ENCODE data around the gene HTN1.
"Not testable (repeated sequence)": the region's sequence is repeated elsewhere in the genome, so short reads cannot be mapped to it uniquely, and the experiment has no call there.

Gene HTN1

GRCh38 chr4:70041652-70042286, 8.5 kb upstream of the HTN1 start:
- Histone ChIP-seq H3K36me3 (ENCODE audit: control insufficient read depth, insufficient read depth, low read length) (no peaks in the 10 kb centered on the region), H3K4me3 (ENCODE audit: insufficient read depth, low read depth, low read length, poor library complexity, severe bottlenecking) (no peak overlapping the region), H3K4me1 (ENCODE audit: control insufficient read depth, insufficient read depth, low read length, poor library complexity, severe bottlenecking) (no peaks in the 10 kb centered on the region), H3K9me3 (ENCODE audit: control insufficient read depth, low read length) (no peaks in the 10 kb centered on the region), H3K27ac (ENCODE audit: insufficient read depth, low read length, poor library complexity, severe bottlenecking) (no peak overlapping the region), H3K27me3 (replicated peaks; ENCODE audit: control insufficient read depth, insufficient read depth, low read length, poor library complexity, severe bottlenecking) (no peaks in the 10 kb centered on the region)
- DNase-seq: no peak

GRCh38 chr4:70056534-70056933, 6.3 kb downstream of the HTN1 start:
- H3K36me3 ChIP-seq (ENCODE audit: control insufficient read depth, insufficient read depth, low read length); H3K4me3 ChIP-seq (ENCODE audit: insufficient read depth, low read depth, low read length, poor library complexity, severe bottlenecking); DNase-seq; H3K9me3 ChIP-seq (ENCODE audit: control insufficient read depth, low read length); H3K27me3 ChIP-seq (replicated peaks; ENCODE audit: control insufficient read depth, insufficient read depth, low read length, poor library complexity, severe bottlenecking); H3K27ac ChIP-seq (ENCODE audit: insufficient read depth, low read length, poor library complexity, severe bottlenecking); H3K4me1 ChIP-seq (ENCODE audit: control insufficient read depth, insufficient read depth, low read length, poor library complexity, severe bottlenecking): not testable (repeated sequence)

DNA sequence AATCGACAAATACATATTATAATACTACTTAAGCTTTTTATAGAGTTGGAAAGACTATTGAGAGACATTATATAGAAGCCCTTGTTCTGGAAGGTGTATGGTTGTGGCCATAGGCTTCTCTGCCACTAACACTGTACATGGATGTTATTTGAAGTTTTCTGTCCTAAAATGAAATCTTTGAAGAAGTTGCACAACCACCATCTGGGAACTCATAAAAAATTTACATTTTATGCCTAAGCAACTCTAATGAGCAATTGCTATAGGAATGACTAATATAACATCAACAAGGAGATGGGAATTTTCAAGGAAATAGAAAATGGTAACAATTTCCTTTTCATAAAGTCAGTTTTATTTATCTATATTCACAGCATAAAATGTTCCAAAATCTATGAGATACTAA, 7.4 kb downstream of the HTN1 start:
- no peak for DNase-seq
- no peaks in the 10 kb centered on the region for H3K36me3 ChIP-seq (ENCODE audit: control insufficient read depth, insufficient read depth, low read length)
- no peak overlapping the region for H3K4me3 ChIP-seq (ENCODE audit: insufficient read depth, low read depth, low read length, poor library complexity, severe bottlenecking)
- H3K4me1 ChIP-seq (ENCODE audit: control insufficient read depth, insufficient read depth, low read length, poor library complexity, severe bottlenecking): no peaks in the 10 kb centered on the region
- H3K27me3 ChIP-seq (replicated peaks; ENCODE audit: control insufficient read depth, insufficient read depth, low read length, poor library complexity, severe bottlenecking): no peaks in the 10 kb centered on the region
- no peak overlapping the region for H3K27ac ChIP-seq (ENCODE audit: insufficient read depth, low read length, poor library complexity, severe bottlenecking)
- no peaks in the 10 kb centered on the region for H3K9me3 ChIP-seq (ENCODE audit: control insufficient read depth, low read length)

DNA sequence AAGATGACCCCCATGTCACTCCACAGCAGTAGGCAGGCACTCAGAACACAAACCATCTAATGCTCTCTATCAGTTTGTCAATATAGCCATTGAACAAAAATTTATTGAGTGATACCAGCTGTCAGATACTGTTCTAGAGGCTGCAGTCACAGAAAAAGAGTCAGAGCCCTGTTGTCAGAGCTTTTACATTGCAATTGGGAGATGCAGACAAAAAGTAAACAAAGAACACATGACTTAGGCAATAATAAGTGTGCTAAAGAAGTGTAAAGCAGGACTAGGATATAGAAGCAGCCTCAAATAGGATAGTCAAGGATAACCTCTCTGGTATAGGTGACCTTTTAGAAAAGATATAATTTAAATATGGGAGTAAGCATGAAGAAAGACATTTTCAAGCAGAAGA, 8.9 kb downstream of the HTN1 start:
- Histone ChIP-seq H3K36me3 (ENCODE audit: control insufficient read depth, insufficient read depth, low read length) (no peaks in the 10 kb centered on the region), H3K4me1 (ENCODE audit: control insufficient read depth, insufficient read depth, low read length, poor library complexity, severe bottlenecking) (no peaks in the 10 kb centered on the region), H3K27ac (ENCODE audit: insufficient read depth, low read length, poor library complexity, severe bottlenecking) (no peak overlapping the region), H3K9me3 (ENCODE audit: control insufficient read depth, low read length) (no peaks in the 10 kb centered on the region), H3K4me3 (ENCODE audit: insufficient read depth, low read depth, low read length, poor library complexity, severe bottlenecking) (no peak overlapping the region), H3K27me3 (replicated peaks; ENCODE audit: control insufficient read depth, insufficient read depth, low read length, poor library complexity, severe bottlenecking) (no peaks in the 10 kb centered on the region)
- DNase-seq: no peak

DNA sequence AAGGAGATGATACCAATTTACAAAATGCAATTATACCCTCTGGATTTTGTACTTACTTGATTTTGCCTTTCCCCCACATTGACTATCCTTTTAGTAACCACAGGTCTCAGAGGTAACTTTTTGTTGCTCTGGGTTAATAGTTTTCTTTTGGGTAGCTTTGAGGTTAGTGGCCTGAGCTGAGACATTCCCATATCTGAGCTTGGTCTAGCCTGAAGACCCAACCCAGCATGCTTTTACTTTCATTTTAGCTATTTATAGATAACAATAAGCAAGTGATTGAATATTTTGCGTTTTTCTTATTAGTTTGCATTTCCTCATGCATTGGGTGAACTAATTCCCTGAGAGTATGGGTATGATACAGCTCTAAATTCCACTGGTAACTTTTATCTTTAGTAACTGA, 11.8 kb downstream of the HTN1 start:
- Histone ChIP-seq H3K36me3 (ENCODE audit: control insufficient read depth, insufficient read depth, low read length) (no peaks in the 10 kb centered on the region), H3K27ac (ENCODE audit: insufficient read depth, low read length, poor library complexity, severe bottlenecking) (no peak overlapping the region), H3K27me3 (replicated peaks; ENCODE audit: control insufficient read depth, insufficient read depth, low read length, poor library complexity, severe bottlenecking) (no peaks in the 10 kb centered on the region), H3K4me1 (ENCODE audit: control insufficient read depth, insufficient read depth, low read length, poor library complexity, severe bottlenecking) (no peaks in the 10 kb centered on the region), H3K9me3 (ENCODE audit: control insufficient read depth, low read length) (no peaks in the 10 kb centered on the region), H3K4me3 (ENCODE audit: insufficient read depth, low read depth, low read length, poor library complexity, severe bottlenecking) (no peak overlapping the region)
- no peak for DNase-seq

GRCh38 chr4:70080205-70080604, 30.0 kb downstream of the HTN1 start:
- H3K4me1 ChIP-seq (ENCODE audit: control insufficient read depth, insufficient read depth, low read length, poor library complexity, severe bottlenecking): no peaks in the 10 kb centered on the region
- H3K27me3 ChIP-seq (replicated peaks; ENCODE audit: control insufficient read depth, insufficient read depth, low read length, poor library complexity, severe bottlenecking): no peaks in the 10 kb centered on the region
- H3K27ac ChIP-seq (ENCODE audit: insufficient read depth, low read length, poor library complexity, severe bottlenecking): no peak overlapping the region
- no peak overlapping the region for H3K4me3 ChIP-seq (ENCODE audit: insufficient read depth, low read depth, low read length, poor library complexity, severe bottlenecking)
- DNase-seq: no peak
- H3K9me3 ChIP-seq (ENCODE audit: control insufficient read depth, low read length): no peaks in the 10 kb centered on the region
- no peaks in the 10 kb centered on the region for H3K36me3 ChIP-seq (ENCODE audit: control insufficient read depth, insufficient read depth, low read length)

DNA sequence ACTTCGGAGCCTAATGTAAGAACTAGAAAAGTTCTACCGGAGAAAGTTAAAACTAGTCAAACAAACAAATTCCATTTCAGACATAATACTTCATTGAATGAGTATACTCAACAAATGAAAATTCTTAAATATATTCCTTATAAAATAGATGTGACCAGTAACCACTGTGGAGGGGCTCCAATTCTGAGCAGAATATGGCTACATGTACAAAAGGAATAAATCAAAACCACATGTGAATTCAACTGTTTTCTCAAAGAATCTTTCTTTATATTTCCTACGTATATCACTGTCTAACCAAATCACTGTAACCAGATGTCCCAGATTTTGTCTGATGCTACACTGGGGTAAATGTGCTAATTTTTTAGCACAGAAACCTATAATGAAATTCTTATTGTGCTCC, 49.0 kb downstream of the HTN1 start:
- H3K9me3 ChIP-seq (ENCODE audit: control insufficient read depth, low read length): no peaks in the 10 kb centered on the region
- no peaks in the 10 kb centered on the region for H3K4me1 ChIP-seq (ENCODE audit: control insufficient read depth, insufficient read depth, low read length, poor library complexity, severe bottlenecking)
- no peaks in the 10 kb centered on the region for H3K36me3 ChIP-seq (ENCODE audit: control insufficient read depth, insufficient read depth, low read length)
- H3K27ac ChIP-seq (ENCODE audit: insufficient read depth, low read length, poor library complexity, severe bottlenecking): no peak overlapping the region
- DNase-seq: no peak
- no peak overlapping the region for H3K4me3 ChIP-seq (ENCODE audit: insufficient read depth, low read depth, low read length, poor library complexity, severe bottlenecking)
- H3K27me3 ChIP-seq (replicated peaks; ENCODE audit: control insufficient read depth, insufficient read depth, low read length, poor library complexity, severe bottlenecking): no peaks in the 10 kb centered on the region

All from effector memory CD4-positive, alpha-beta T cell (primary cell).